HEK293 (cell line): ENCODE results near the gene FTCD.

ENCODE experiments used
- HOXA7 ChIP-seq: sonication (generic); formaldehyde crosslinking; IDR thresholded peaks from 2 replicates; pipeline ENCODE4 v1.8.1; 2022; ENCODE audit warnings: missing genetic modification reagents, borderline replicate concordance
- TCF7L2 ChIP-seq: IDR thresholded peaks from 2 replicates; pipeline ENCODE4 v1.6.1; 2011; ENCODE audit warnings: low read depth, mild to moderate bottlenecking, inconsistent platforms, low read length, moderate library complexity, borderline replicate concordance
- ZFHX2 ChIP-seq: fragments of 450-650 bp; formaldehyde crosslinking; conservative IDR thresholded peaks from 2 replicates; pipeline ENCODE4 v1.5.1; 2016; ENCODE audit warnings: missing biosample characterization, missing genetic modification characterization
- ZNF155 ChIP-seq: fragments of 450-650 bp; formaldehyde crosslinking; IDR thresholded peaks from 2 replicates; pipeline ENCODE4 v1.5.1; 2016; ENCODE audit warnings: missing biosample characterization, missing genetic modification characterization
- ZNF274 ChIP-seq, 2 experiments: fragments of 200-500 bp in 1 of 2; fragments of 450-650 bp in 1 of 2; sonication (Bioruptor generic) in 1 of 2; formaldehyde crosslinking in 1 of 2; IDR thresholded peaks; 2 replicates each; pipeline versions ENCODE4 v1.5.1 to v1.6.1; 2014 to 2016; ENCODE audit warnings: borderline replicate concordance in 1 of 2, inconsistent platforms in 1 of 2, low read length in 1 of 2, missing biosample characterization in 1 of 2, missing genetic modification characterization in 1 of 2
- TF ChIP-seq, protein P1 (sequence below): fragments of 450-650 bp; formaldehyde crosslinking; IDR thresholded peaks from 2 replicates; pipeline ENCODE4 v1.5.1; 2016; ENCODE audit warnings: missing biosample characterization, missing genetic modification characterization

DNA sequence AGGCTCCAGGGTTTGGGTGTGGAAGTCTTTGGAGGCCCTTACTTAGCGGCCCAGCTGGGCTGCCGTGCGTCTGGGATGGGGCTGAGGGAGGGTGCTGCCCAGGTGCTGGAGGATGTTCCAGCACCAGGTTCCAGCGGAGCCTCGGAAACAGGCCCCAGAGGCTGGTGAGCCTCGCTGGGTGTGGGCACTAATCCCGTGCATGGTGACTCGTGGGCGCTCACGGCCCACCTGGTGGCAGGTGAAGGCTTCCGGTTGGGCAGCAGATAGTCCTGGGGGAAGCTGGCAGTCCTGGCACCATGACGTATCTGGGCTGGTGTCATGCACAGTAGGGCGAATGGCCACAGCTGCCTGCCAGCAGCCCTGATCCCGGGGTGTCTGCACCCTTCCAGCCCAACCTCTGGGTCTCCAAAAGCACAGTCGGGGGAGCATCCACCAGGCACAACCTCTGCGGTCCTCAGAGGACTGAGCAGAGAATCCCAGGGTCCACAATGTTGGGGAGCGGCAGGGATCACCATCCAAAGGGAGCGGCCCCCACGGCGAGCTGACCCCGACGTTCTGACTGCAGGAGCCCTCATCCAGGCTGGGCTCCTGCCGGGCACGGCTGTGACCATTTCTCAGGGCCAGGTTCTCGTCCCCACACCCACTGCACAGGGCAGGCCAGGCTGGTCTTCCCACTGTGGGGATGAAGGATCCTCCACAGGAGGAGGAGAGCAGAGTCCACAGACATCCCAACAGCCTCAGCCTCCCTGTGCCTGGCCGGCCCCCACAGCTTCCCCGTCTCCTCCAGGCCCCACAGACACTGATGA lies 25.3 kb downstream of the FTCD start:
- TF ChIP-seq, protein P1, sequence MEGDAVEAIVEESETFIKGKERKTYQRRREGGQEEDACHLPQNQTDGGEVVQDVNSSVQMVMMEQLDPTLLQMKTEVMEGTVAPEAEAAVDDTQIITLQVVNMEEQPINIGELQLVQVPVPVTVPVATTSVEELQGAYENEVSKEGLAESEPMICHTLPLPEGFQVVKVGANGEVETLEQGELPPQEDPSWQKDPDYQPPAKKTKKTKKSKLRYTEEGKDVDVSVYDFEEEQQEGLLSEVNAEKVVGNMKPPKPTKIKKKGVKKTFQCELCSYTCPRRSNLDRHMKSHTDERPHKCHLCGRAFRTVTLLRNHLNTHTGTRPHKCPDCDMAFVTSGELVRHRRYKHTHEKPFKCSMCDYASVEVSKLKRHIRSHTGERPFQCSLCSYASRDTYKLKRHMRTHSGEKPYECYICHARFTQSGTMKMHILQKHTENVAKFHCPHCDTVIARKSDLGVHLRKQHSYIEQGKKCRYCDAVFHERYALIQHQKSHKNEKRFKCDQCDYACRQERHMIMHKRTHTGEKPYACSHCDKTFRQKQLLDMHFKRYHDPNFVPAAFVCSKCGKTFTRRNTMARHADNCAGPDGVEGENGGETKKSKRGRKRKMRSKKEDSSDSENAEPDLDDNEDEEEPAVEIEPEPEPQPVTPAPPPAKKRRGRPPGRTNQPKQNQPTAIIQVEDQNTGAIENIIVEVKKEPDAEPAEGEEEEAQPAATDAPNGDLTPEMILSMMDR (tag by site-specific recombination), result no peak
- TF ChIP-seq ZNF274 (IDR thresholded peaks at IDR 0.05; ENCODE audit: low read length) (no peak), ZNF274 (tag by site-specific recombination; IDR thresholded peaks at IDR 0.05; ENCODE audit: borderline replicate concordance) (no peak), TCF7L2 (no peak), ZFHX2 (tag by site-specific recombination) (no peak), ZNF155 (tag by site-specific recombination) (no peak), HOXA7 (CRISPR knock-in tag) (no peak)
